Fibroblast of lung (primary cell): ENCODE data around the gene PIP5KL1. TPM values are rescaled to one million over a fixed set of nuclear protein-coding genes. Genes with fewer than 3 reads are reported as not detected.

Experiments
- DNase-seq, 2 donors: peaks; one replicate each; pipeline versions ENCODE4 v3.0.0 to v3.0.0-alpha.2; 2010; ENCODE audit warnings: low read depth in 2 of 2
- H2AFZ ChIP-seq: 2 replicates; pipeline ENCODE4 v1.5.1; 2012; ENCODE audit warnings: low read length, control low read depth, inconsistent platforms
- H3K27ac ChIP-seq: 2 replicates; pipeline ENCODE4 v1.5.1; 2011; ENCODE audit warnings: low read length, control low read depth; ENCODE audit not compliant: insufficient read depth
- H3K27me3 ChIP-seq: 2 replicates; pipeline ENCODE4 v1.5.1; 2011; ENCODE audit warnings: mild to moderate bottlenecking, low read length; ENCODE audit not compliant: control insufficient read depth, insufficient read depth
- H3K36me3 ChIP-seq: 2 replicates; pipeline ENCODE4 v1.5.1; 2011; ENCODE audit warnings: low read length; ENCODE audit not compliant: control insufficient read depth, insufficient read depth
- H3K4me1 ChIP-seq: 2 replicates; pipeline ENCODE4 v1.5.1; 2011; ENCODE audit warnings: low read length; ENCODE audit not compliant: control insufficient read depth, insufficient read depth; ENCODE audit errors: extremely low read depth
- H3K4me2 ChIP-seq: 2 replicates; pipeline ENCODE4 v1.5.1; 2011; ENCODE audit warnings: low read length, control low read depth; ENCODE audit not compliant: insufficient read depth; ENCODE audit errors: extremely low read depth
- H3K4me3 ChIP-seq, 4 experiments: fragments of 200-600 bp in 1 of 4; sonication (generic) in 1 of 4; replicated peaks in 1 of 4; 2 replicates each; pipeline ENCODE4 v1.5.1; 2011 to 2016; ENCODE audit warnings: low read length in 4 of 4, low read depth in 3 of 4, mild to moderate bottlenecking in 3 of 4, control low read depth in 2 of 4, inconsistent platforms in 1 of 4, mixed read lengths in 1 of 4; ENCODE audit not compliant: insufficient read depth in 1 of 4; ENCODE audit errors: control extremely low read depth in 1 of 4
- H3K79me2 ChIP-seq: 2 replicates; pipeline ENCODE4 v1.5.1; 2012; ENCODE audit warnings: mild to moderate bottlenecking, low read length, inconsistent platforms; ENCODE audit not compliant: control insufficient read depth, insufficient read depth
- H3K9ac ChIP-seq: 2 replicates; pipeline ENCODE4 v1.5.1; 2011; ENCODE audit warnings: mild to moderate bottlenecking, low read length, control low read depth; ENCODE audit not compliant: insufficient read depth
- H3K9me3 ChIP-seq: 2 replicates; pipeline ENCODE4 v1.5.1; 2012; ENCODE audit warnings: low read depth, low read length; ENCODE audit not compliant: control insufficient read depth, insufficient read depth
- H4K20me1 ChIP-seq: 2 replicates; pipeline ENCODE4 v1.5.1; 2011; ENCODE audit warnings: low read length; ENCODE audit not compliant: control insufficient read depth, insufficient read depth; ENCODE audit errors: extremely low read depth
- CTCF ChIP-seq, 2 donors: IDR thresholded peaks in 1 of 2; conservative IDR thresholded peaks in 1 of 2; 1 replicate in 1 of 2; 2 replicates in 1 of 2; pipeline ENCODE4 v1.5.1; 2011 to 2012; ENCODE audit warnings: low read length in 2 of 2, control low read depth in 1 of 2, inconsistent platforms in 1 of 2, low read depth in 1 of 2, mild to moderate bottlenecking in 1 of 2
- EZH2 ChIP-seq: IDR thresholded peaks from 2 replicates; pipeline ENCODE4 v1.5.1; 2012; ENCODE audit warnings: low read length, control low read depth, mild to moderate bottlenecking; ENCODE audit errors: missing control alignments
- polyA plus RNA-seq, 2 donors: library from polyadenylated mRNA; depleted of rRNA in 1 of 2; stranded (reverse) in 1 of 2; unstranded in 1 of 2; fragments of >200 nt; gene quantifications; 2 replicates each; pipeline ENCODE4 v1.2.1, GENCODE V29; 2011 to 2012; ENCODE audit warnings: missing spikeins in 1 of 2
- total RNA-seq: library from RNA; depleted of rRNA; stranded (reverse); fragments of >200 nt; gene quantifications from 2 replicates; pipeline ENCODE4 v1.2.1, GENCODE V29; 2014

Gene PIP5KL1
- total and polyA plus RNA-seq, 2 donors (not counting 1 experiment from before 2014, with no cell fraction given): 1.9 to 2.5 TPM

DNA sequence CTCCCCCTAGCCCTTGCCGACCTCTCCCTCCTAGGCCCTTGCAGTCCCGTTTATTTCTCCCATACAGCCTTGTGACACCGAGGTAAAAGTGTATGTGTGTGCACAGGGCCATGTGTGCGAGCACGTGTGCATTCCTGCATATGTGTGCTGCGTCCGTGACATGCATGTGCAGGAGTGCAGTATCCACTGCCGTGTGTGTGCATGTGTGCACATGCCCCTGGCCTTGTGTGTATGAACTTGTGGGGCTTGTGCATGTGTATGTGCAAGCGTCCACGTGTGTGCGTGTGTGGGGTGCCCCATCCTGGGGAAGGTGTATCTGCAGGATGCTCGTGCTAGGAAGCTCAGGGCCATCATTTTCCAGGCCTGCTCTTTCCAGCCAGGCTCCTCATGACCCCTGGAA lies 59.7 kb downstream of the PIP5KL1 start:
- Histone ChIP-seq H3K4me2 (no peak overlapping the region), H3K4me3 (no peak overlapping the region), H3K9ac (no peak overlapping the region), H3K9me3 (no peaks in the 10 kb centered on the region), H3K36me3 (peaks cover 30% of the 10 kb centered on the region), H2AFZ (no peak overlapping the region), H3K4me1 (peaks cover 14% of the 10 kb centered on the region), H3K79me2 (peaks cover 4% of the 10 kb centered on the region), H4K20me1 (no peaks in the 10 kb centered on the region), H3K27ac (no peak overlapping the region), H3K27me3 (no peaks in the 10 kb centered on the region)
- DNase-seq: no peak
- TF ChIP-seq CTCF (conservative IDR thresholded peaks at IDR 0.05 in 1 of 2, IDR thresholded peaks at IDR 0.05 in 1 of 2; ENCODE audit: low read depth in 1 of 2, low read length in 2 of 2): no peak
- TF ChIP-seq EZH2: no peak

Other genes starting within 250 kb of the PIP5KL1 start
- gene CFAP157, start 223.8 kb downstream of the PIP5KL1 start, total RNA-seq: under 0.01 TPM in 2 replicates
- gene CFAP157, start 223.8 kb downstream of the PIP5KL1 start, polyA plus RNA-seq: 0.06 TPM in 1 of 2 replicates, not detected in the other
- gene PTRH1, start 215.1 kb downstream of the PIP5KL1 start, total RNA-seq: 13.1 and 26.1 TPM in 2 replicates
- gene PTRH1, start 215.1 kb downstream of the PIP5KL1 start, polyA plus RNA-seq: 4.9 and 9.0 TPM in 2 replicates
- under 0.01 TPM in 2 replicates for gene TTC16, start 214.7 kb downstream of the PIP5KL1 start, total RNA-seq
- gene TTC16, start 214.7 kb downstream of the PIP5KL1 start, polyA plus RNA-seq: 0.02 TPM in 1 of 2 replicates, not detected in the other
- gene TOR2A, start 195.5 kb downstream of the PIP5KL1 start, total RNA-seq: 3.6 TPM in 2 replicates
- gene TOR2A, start 195.5 kb downstream of the PIP5KL1 start, polyA plus RNA-seq: 4.6 and 5.0 TPM in 2 replicates
- gene SH2D3C, start 152.1 kb downstream of the PIP5KL1 start, total RNA-seq: 0.26 TPM in 1 of 2 replicates, not detected in the other
- gene SH2D3C, start 152.1 kb downstream of the PIP5KL1 start, polyA plus RNA-seq: 1.2 TPM in 1 of 2 replicates, not detected in the other
- gene CDK9, start 144.7 kb downstream of the PIP5KL1 start, total RNA-seq: 49.6 and 54.8 TPM in 2 replicates
- gene CDK9, start 144.7 kb downstream of the PIP5KL1 start, polyA plus RNA-seq: 76.6 and 82.2 TPM in 2 replicates
- 58.6 and 77.0 TPM in 2 replicates for gene FPGS, start 127.9 kb downstream of the PIP5KL1 start, total RNA-seq
- 42.4 and 43.2 TPM in 2 replicates for gene FPGS, start 127.9 kb downstream of the PIP5KL1 start, polyA plus RNA-seq
- gene ENG, start 76.1 kb downstream of the PIP5KL1 start, total RNA-seq: 11.8 and 30.4 TPM in 2 replicates
- 59.0 and 62.7 TPM in 2 replicates for gene ENG, start 76.1 kb downstream of the PIP5KL1 start, polyA plus RNA-seq
- gene AK1, start 53.1 kb downstream of the PIP5KL1 start, total RNA-seq: 46.7 and 47.6 TPM in 2 replicates
- gene AK1, start 53.1 kb downstream of the PIP5KL1 start, polyA plus RNA-seq: 73.1 and 80.6 TPM in 2 replicates
- 60.9 and 69.5 TPM in 2 replicates for gene ST6GALNAC6, start 31.2 kb downstream of the PIP5KL1 start, total RNA-seq
- gene ST6GALNAC6, start 31.2 kb downstream of the PIP5KL1 start, polyA plus RNA-seq: 53.3 and 56.0 TPM in 2 replicates
- gene ST6GALNAC4, start 13.7 kb downstream of the PIP5KL1 start, total RNA-seq: 28.1 and 32.6 TPM in 2 replicates
- gene ST6GALNAC4, start 13.7 kb downstream of the PIP5KL1 start, polyA plus RNA-seq: 16.4 and 18.4 TPM in 2 replicates
- 8.5 and 11.7 TPM in 2 replicates for gene DPM2, start 7.1 kb upstream of the PIP5KL1 start, total RNA-seq
- gene DPM2, start 7.1 kb upstream of the PIP5KL1 start, polyA plus RNA-seq: 24.1 and 36.2 TPM in 2 replicates
- gene EEIG1, start 50.2 kb upstream of the PIP5KL1 start, total RNA-seq: 7.2 and 13.2 TPM in 2 replicates
- 12.8 and 21.4 TPM in 2 replicates for gene EEIG1, start 50.2 kb upstream of the PIP5KL1 start, polyA plus RNA-seq
- 12.6 and 13.2 TPM in 2 replicates for gene NAIF1, start 136.5 kb upstream of the PIP5KL1 start, total RNA-seq
- gene NAIF1, start 136.5 kb upstream of the PIP5KL1 start, polyA plus RNA-seq: 5.5 and 7.1 TPM in 2 replicates
- 24.1 and 30.7 TPM in 2 replicates for gene SLC25A25, start 137.5 kb upstream of the PIP5KL1 start, total RNA-seq
- 11.2 and 14.0 TPM in 2 replicates for gene SLC25A25, start 137.5 kb upstream of the PIP5KL1 start, polyA plus RNA-seq
- 57.3 and 57.6 TPM in 2 replicates for gene PTGES2, start 197.0 kb upstream of the PIP5KL1 start, total RNA-seq
- gene PTGES2, start 197.0 kb upstream of the PIP5KL1 start, polyA plus RNA-seq: 44.8 and 60.7 TPM in 2 replicates
- not detected in 2 replicates for gene LCN2, start 218.7 kb upstream of the PIP5KL1 start, total RNA-seq
- gene LCN2, start 218.7 kb upstream of the PIP5KL1 start, polyA plus RNA-seq: not detected in 2 replicates
- gene BBLN, start 229.5 kb upstream of the PIP5KL1 start, total RNA-seq: 22.1 and 29.4 TPM in 2 replicates
- gene BBLN, start 229.5 kb upstream of the PIP5KL1 start, polyA plus RNA-seq: 23.8 TPM in 2 replicates